H9 (cell line): Measurements from ENCODE around the gene KIR3DL1. TPM values are rescaled to one million over a fixed set of nuclear protein-coding genes. Genes with fewer than 3 reads are reported as not detected.

Source experiments
- DNase-seq: peaks from one replicate; pipeline ENCODE4 v3.0.0-alpha.2; 2017
- H2AFZ ChIP-seq: one replicate; pipeline ENCODE4 v1.6.1; 2013; ENCODE audit warnings: mild to moderate bottlenecking, low read length, control low read depth, moderate library complexity
- H2AK5ac ChIP-seq: 2 replicates; pipeline ENCODE4 v1.6.1; 2013; ENCODE audit warnings: low read length, control low read depth, mixed read lengths; ENCODE audit not compliant: insufficient read length
- H2BK120ac ChIP-seq: one replicate; pipeline ENCODE4 v1.6.1; 2013; ENCODE audit warnings: low read depth, mild to moderate bottlenecking, low read length, control low read depth, inconsistent platforms; ENCODE audit not compliant: poor library complexity, severe bottlenecking
- H2BK12ac ChIP-seq: 2 replicates; pipeline ENCODE4 v1.6.1; 2013; ENCODE audit warnings: low read length, control low read depth, mixed read lengths, low read depth; ENCODE audit not compliant: insufficient read length
- H2BK15ac ChIP-seq: 2 replicates; pipeline ENCODE4 v1.6.1; 2013; ENCODE audit warnings: low read depth, low read length, control low read depth
- H2BK20ac ChIP-seq: one replicate; pipeline ENCODE4 v1.6.1; 2013; ENCODE audit warnings: low read depth, mild to moderate bottlenecking, low read length, control low read depth, inconsistent platforms; ENCODE audit not compliant: poor library complexity, severe bottlenecking
- H2BK5ac ChIP-seq: 2 replicates; pipeline ENCODE4 v1.6.1; 2013; ENCODE audit warnings: low read length, control low read depth, mixed read lengths; ENCODE audit not compliant: insufficient read length
- H3K14ac ChIP-seq: 2 replicates; pipeline ENCODE4 v1.6.1; 2013; ENCODE audit warnings: low read length, control low read depth; ENCODE audit not compliant: insufficient read depth
- H3K18ac ChIP-seq: 2 replicates; pipeline ENCODE4 v1.6.1; 2013; ENCODE audit warnings: low read depth, mild to moderate bottlenecking, mixed read lengths, low read length, control low read depth; ENCODE audit not compliant: insufficient read length
- H3K23ac ChIP-seq: 2 replicates; pipeline ENCODE4 v1.6.1; 2013; ENCODE audit warnings: low read length, control low read depth, mixed read lengths, low read depth; ENCODE audit not compliant: insufficient read length
- H3K23me2 ChIP-seq: 2 replicates; pipeline ENCODE4 v1.6.1; 2013; ENCODE audit warnings: low read depth, mild to moderate bottlenecking, mixed read lengths, low read length, control low read depth; ENCODE audit not compliant: insufficient read length, poor library complexity, severe bottlenecking
- H3K27ac ChIP-seq: 2 replicates; pipeline ENCODE4 v1.5.1; 2013; ENCODE audit warnings: low read length, control low read depth, mixed read lengths, low read depth; ENCODE audit not compliant: insufficient read length
- H3K27me3 ChIP-seq: 2 replicates; pipeline ENCODE4 v1.6.1; 2013; ENCODE audit warnings: low read length, control low read depth, inconsistent platforms; ENCODE audit not compliant: insufficient read depth
- H3K4ac ChIP-seq: 2 replicates; pipeline ENCODE4 v1.6.1; 2013; ENCODE audit warnings: low read depth, mild to moderate bottlenecking, control low read depth, inconsistent platforms, low read length, moderate library complexity
- H3K4me1 ChIP-seq: 2 replicates; pipeline ENCODE4 v1.6.1; 2013; ENCODE audit warnings: low read length, control low read depth, inconsistent platforms; ENCODE audit not compliant: insufficient read depth
- H3K4me2 ChIP-seq: 2 replicates; pipeline ENCODE4 v1.6.1; 2013; ENCODE audit warnings: low read length, control low read depth, mixed read lengths; ENCODE audit not compliant: insufficient read length, insufficient read depth
- H3K56ac ChIP-seq: 2 replicates; pipeline ENCODE4 v1.6.1; 2013; ENCODE audit warnings: low read depth, mild to moderate bottlenecking, mixed read lengths, low read length, control low read depth; ENCODE audit not compliant: insufficient read length
- H3K79me1 ChIP-seq: 2 replicates; pipeline ENCODE4 v1.6.1; 2013; ENCODE audit warnings: low read depth, mild to moderate bottlenecking, moderate library complexity, low read length, control low read depth, inconsistent platforms; ENCODE audit not compliant: insufficient read depth, poor library complexity, severe bottlenecking
- H3K79me2 ChIP-seq: 2 replicates; pipeline ENCODE4 v1.6.1; 2013; ENCODE audit warnings: low read length, control low read depth, inconsistent platforms; ENCODE audit not compliant: insufficient read depth
- H3K9ac ChIP-seq: 2 replicates; pipeline ENCODE4 v1.6.1; 2013; ENCODE audit warnings: low read length, control low read depth, mixed read lengths; ENCODE audit not compliant: insufficient read length; ENCODE audit errors: extremely low read depth
- H3K9me3 ChIP-seq: one replicate; pipeline ENCODE4 v1.6.1; 2013; ENCODE audit warnings: low read depth, low read length, inconsistent platforms; ENCODE audit not compliant: control insufficient read depth
- H3T11ph ChIP-seq: one replicate; pipeline ENCODE4 v1.6.1; 2013; ENCODE audit warnings: mild to moderate bottlenecking, low read length, control low read depth, inconsistent platforms
- H4K20me1 ChIP-seq: one replicate; pipeline ENCODE4 v1.6.1; 2013; ENCODE audit not compliant: control insufficient read depth, insufficient read length, insufficient read depth
- H4K5ac ChIP-seq: 2 replicates; pipeline ENCODE4 v1.6.1; 2013; ENCODE audit warnings: low read depth, mild to moderate bottlenecking, mixed read lengths, low read length, control low read depth; ENCODE audit not compliant: insufficient read length
- H4K8ac ChIP-seq: replicated peaks from 2 replicates; pipeline ENCODE4 v1.6.1; 2013; ENCODE audit warnings: low read length, control low read depth, mixed read lengths, low read depth; ENCODE audit not compliant: insufficient read length
- H4K91ac ChIP-seq: 2 replicates; pipeline ENCODE4 v1.6.1; 2013; ENCODE audit warnings: low read depth, mild to moderate bottlenecking, moderate library complexity, mixed read lengths, low read length, control low read depth; ENCODE audit not compliant: insufficient read length
- H3K27ac Mint-ChIP-seq, 3 experiments: 2 replicates in 2 of 3; 3 replicates in 1 of 3; pipeline ENCODE4 v1.8.0; 2020 to 2021; ENCODE audit warnings: mixed read lengths in 3 of 3, mild to moderate bottlenecking in 1 of 3, moderate library complexity in 1 of 3
- H3K27me3 Mint-ChIP-seq: 2 replicates; pipeline ENCODE4 v1.8.0; 2021; ENCODE audit warnings: low read depth, mild to moderate bottlenecking, moderate library complexity, mixed read lengths
- H3K36me3 Mint-ChIP-seq, 3 experiments: 2 replicates in 2 of 3; 3 replicates in 1 of 3; pipeline ENCODE4 v1.8.0; 2020 to 2021; ENCODE audit warnings: low read depth in 3 of 3, mixed read lengths in 3 of 3; ENCODE audit not compliant: insufficient read depth in 1 of 3
- H3K4me1 Mint-ChIP-seq, 2 experiments: 2 replicates each; pipeline ENCODE4 v1.8.0; 2020; ENCODE audit warnings: mixed read lengths in 2 of 2
- H3K4me3 Mint-ChIP-seq, 2 experiments: 2 replicates in 1 of 2; 3 replicates in 1 of 2; pipeline ENCODE4 v1.8.0; 2020 to 2021; ENCODE audit warnings: mild to moderate bottlenecking in 2 of 2, mixed read lengths in 2 of 2, moderate library complexity in 1 of 2
- H3K9me3 Mint-ChIP-seq, 2 experiments: 2 replicates in 1 of 2; 3 replicates in 1 of 2; pipeline ENCODE4 v1.8.0; 2020; ENCODE audit warnings: mild to moderate bottlenecking in 2 of 2, mixed read lengths in 2 of 2, moderate library complexity in 1 of 2
- CTCF ChIP-seq: fragments of 200-600 bp; sonication (generic); conservative IDR thresholded peaks from 3 replicates; pipeline ENCODE4 v1.8.0; 2021; ENCODE audit warnings: antibody characterized with exemption, mild to moderate bottlenecking
- WGBS: extraction: QIAGEN DNeasy Blood & Tissue Kit; methylation state at CpG from one replicate; pipeline ENCODE4 v1.1.7; 2013; ENCODE audit warnings: missing lambda C conversion rate, low lambda C conversion rate, mixed read lengths; ENCODE audit not compliant: insufficient read length; ENCODE audit errors: extremely low coverage; 5-methylcytosine and 5-hydroxymethylcytosine counted together
- total RNA-seq: library from RNA; stranded (reverse); gene quantifications from 2 replicates; pipeline ENCODE4 v1.2.1, GENCODE V29; 2021

Gene KIR3DL1
- total RNA-seq, 1 experiment from 2014 or later = not detected

GRCh38 chr19:54790711-54791110 is 25.6 kb upstream of the KIR3DL1 start:
- H2BK120ac ChIP-seq = no peak overlapping the region
- H2BK20ac ChIP-seq = no peak overlapping the region
- H2BK5ac ChIP-seq = no peak overlapping the region
- H3K4me2 ChIP-seq = no peak overlapping the region
- DNase-seq = no peak
- H3K79me2 ChIP-seq = no peaks in the 10 kb centered on the region
- no peaks in the 10 kb centered on the region for H4K20me1 ChIP-seq
- Mint-ChIP-seq H3K4me3 (no peak overlapping the region), H3K27me3 (peaks cover 5% of the 10 kb centered on the region), H3K9me3 (peaks cover 46 to 62% of the 10 kb centered on the region in 2 experiments), H3K27ac (no peak overlapping the region), H3K36me3 (peaks cover 0 to 38% (median 11%) of the 10 kb centered on the region in 3 experiments; a peak in 6 of 7 replicates), H3K4me1 (no peaks in the 10 kb centered on the region)
- no peak overlapping the region for H3K4ac ChIP-seq
- no peak overlapping the region for H3T11ph ChIP-seq
- H2BK15ac ChIP-seq = no peak overlapping the region
- H4K5ac ChIP-seq = no peak overlapping the region
- no CpG with 5 or more reads among the region's 5 CpGs for WGBS
- no peak overlapping the region for H4K8ac ChIP-seq
- H3K9me3 ChIP-seq = peaks cover 72% of the 10 kb centered on the region
- H3K23ac ChIP-seq = no peak overlapping the region
- no peak overlapping the region for H3K14ac ChIP-seq
- no peak overlapping the region for H2AFZ ChIP-seq
- no peaks in the 10 kb centered on the region for H3K4me1 ChIP-seq
- no peak overlapping the region for H3K9ac ChIP-seq
- H4K91ac ChIP-seq = no peak overlapping the region
- no peak overlapping the region for H2BK12ac ChIP-seq
- no peak for TF ChIP-seq CTCF
- no peak overlapping the region for H3K56ac ChIP-seq
- H3K27ac ChIP-seq = no peak overlapping the region
- no peak overlapping the region for H2AK5ac ChIP-seq
- H3K23me2 ChIP-seq = no peaks in the 10 kb centered on the region
- H3K27me3 ChIP-seq = no peaks in the 10 kb centered on the region
- no peaks in the 10 kb centered on the region for H3K79me1 ChIP-seq
- H3K18ac ChIP-seq = no peak overlapping the region
